Chondrocyte (in vitro differentiated cells): ENCODE data around the gene IRAK2. TPM values are rescaled to one million over a fixed set of nuclear protein-coding genes. Genes with fewer than 3 reads are reported as not detected.

Experiments
- DNase-seq: peaks from one replicate; pipeline ENCODE4 v3.0.0; 2021; ENCODE audit warnings: mixed read lengths, low spot score
- H3K27ac Mint-ChIP-seq: one replicate; pipeline ENCODE4 v1.8.0; 2021; ENCODE audit warnings: mild to moderate bottlenecking, moderate library complexity, mixed read lengths; ENCODE audit not compliant: unreplicated experiment
- H3K27me3 Mint-ChIP-seq: 2 replicates; pipeline ENCODE4 v1.8.0; 2021; ENCODE audit warnings: low read depth, mixed read lengths
- H3K36me3 Mint-ChIP-seq: 2 replicates; pipeline ENCODE4 v1.8.0; 2021; ENCODE audit warnings: low read depth, mixed read lengths
- H3K4me1 Mint-ChIP-seq: 2 replicates; pipeline ENCODE4 v1.8.0; 2021; ENCODE audit warnings: low read depth, mild to moderate bottlenecking, mixed read lengths
- H3K4me3 Mint-ChIP-seq: one replicate; pipeline ENCODE4 v1.8.0; 2021; ENCODE audit warnings: mild to moderate bottlenecking, moderate library complexity, mixed read lengths; ENCODE audit not compliant: unreplicated experiment
- H3K9me3 Mint-ChIP-seq: 2 replicates; pipeline ENCODE4 v1.8.0; 2021; ENCODE audit warnings: low read depth, mixed read lengths
- CTCF ChIP-seq: fragments of 200-600 bp; sonication (generic); IDR thresholded peaks from 2 replicates; pipeline ENCODE4 v1.5.0; 2021; ENCODE audit warnings: antibody characterized with exemption, mild to moderate bottlenecking, moderate library complexity
- total RNA-seq: library from RNA; stranded (reverse); gene quantifications from 3 replicates; pipeline ENCODE4 v1.2.1, GENCODE V29; 2021

IRAK2 gene
- total RNA-seq, 1 donor from 2014 or later = 1.6 TPM

DNA sequence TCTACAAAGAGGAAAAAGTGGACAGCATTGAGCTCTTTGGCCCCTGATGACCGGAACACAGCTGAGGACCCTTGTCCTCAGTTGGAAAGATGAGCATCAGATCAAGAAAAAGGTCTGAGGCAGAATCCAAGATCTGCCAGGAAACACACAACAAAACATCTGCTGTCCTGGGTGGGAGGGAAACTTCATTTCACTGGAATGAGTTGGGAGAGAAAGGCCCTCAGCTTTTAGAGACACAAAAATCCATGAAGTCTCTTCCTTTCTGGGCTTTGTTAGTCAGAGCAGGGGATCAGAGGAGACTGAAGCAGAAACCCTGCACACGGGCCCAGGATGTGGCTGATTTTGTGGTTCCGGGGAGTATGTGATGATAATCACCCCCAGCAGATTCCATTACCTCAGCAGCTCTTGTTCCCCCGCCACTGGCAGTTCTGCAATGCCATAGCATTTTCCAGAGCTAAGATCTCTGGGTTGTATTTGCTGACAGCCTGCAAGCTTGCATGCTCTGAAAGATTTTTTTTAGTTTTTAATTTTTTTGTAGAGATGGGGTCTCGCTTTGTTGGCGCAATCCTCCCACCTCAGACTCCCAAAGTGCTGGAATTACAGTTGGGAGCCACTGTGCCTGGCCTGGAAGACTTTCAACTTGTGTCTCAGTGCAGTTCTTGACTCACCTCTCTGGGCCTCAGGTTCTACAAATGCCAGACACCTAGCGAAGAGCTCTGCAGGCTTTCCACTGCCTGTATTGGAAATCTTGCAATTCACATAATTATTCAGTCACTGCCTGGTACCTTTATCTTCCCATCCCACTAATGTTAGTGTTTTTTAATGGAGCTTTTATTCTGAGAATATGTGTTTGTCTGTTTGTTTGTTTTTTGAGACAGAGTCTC lies 77.7 kb downstream of the IRAK2 start:
- DNase-seq = peak; percentile 18
- H3K36me3 Mint-ChIP-seq = peaks cover 10% of the 10 kb centered on the region
- no peaks in the 10 kb centered on the region for H3K27me3 Mint-ChIP-seq
- no peak for TF ChIP-seq CTCF
- H3K27ac Mint-ChIP-seq = no peak overlapping the region
- H3K9me3 Mint-ChIP-seq = peaks cover 12% of the 10 kb centered on the region
- no peaks in the 10 kb centered on the region for H3K4me1 Mint-ChIP-seq
- H3K4me3 Mint-ChIP-seq = no peak overlapping the region

GRCh38 chr3:10244009-10244408 lies 79.3 kb downstream of the IRAK2 start:
- DNase-seq = peak; percentile 14
- Mint-ChIP-seq H3K4me1 (peaks cover 6% of the 10 kb centered on the region), H3K27me3 (no peaks in the 10 kb centered on the region), H3K27ac (no peak overlapping the region), H3K4me3 (no peak overlapping the region), H3K36me3 (peaks cover 10% of the 10 kb centered on the region), H3K9me3 (peaks cover 12% of the 10 kb centered on the region)
- no peak for TF ChIP-seq CTCF

GRCh38 chr3:10245081-10245712 lies 80.5 kb downstream of the IRAK2 start:
- H3K36me3 Mint-ChIP-seq = peaks cover 10% of the 10 kb centered on the region
- no peaks in the 10 kb centered on the region for H3K27me3 Mint-ChIP-seq
- no peak overlapping the region for H3K4me3 Mint-ChIP-seq
- H3K9me3 Mint-ChIP-seq = peaks cover 12% of the 10 kb centered on the region
- TF ChIP-seq CTCF = no peak
- DNase-seq = no peak
- H3K27ac Mint-ChIP-seq = no peak overlapping the region
- peaks cover 16% of the 10 kb centered on the region for H3K4me1 Mint-ChIP-seq

DNA sequence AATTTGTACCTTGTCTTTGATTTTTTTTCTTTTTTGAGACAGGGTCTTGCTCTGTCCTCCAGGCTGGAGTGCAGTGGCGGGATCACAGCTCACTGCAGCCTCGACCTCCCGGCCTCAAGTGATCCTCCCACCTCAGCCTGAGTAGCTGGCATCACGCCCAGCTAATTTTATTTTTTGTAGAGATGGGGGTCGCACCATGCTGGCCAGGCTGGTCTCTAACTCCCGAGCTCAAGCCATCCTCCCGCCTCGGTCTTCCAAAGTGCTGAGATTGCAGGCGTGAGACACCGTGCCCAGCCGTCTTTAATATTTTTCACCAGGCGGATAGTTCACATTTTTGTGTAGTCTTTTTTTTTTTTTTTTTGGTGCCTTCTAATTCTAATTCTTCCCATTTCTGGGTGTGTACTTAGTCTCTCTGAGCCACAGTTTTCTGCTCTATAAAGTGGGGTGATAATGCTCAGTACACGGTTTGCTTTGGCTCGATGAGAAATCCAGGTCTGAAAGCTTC lies 83.0 kb downstream of the IRAK2 start:
- TF ChIP-seq CTCF = no peak
- Mint-ChIP-seq H3K4me3 (peak overlapping the region; percentile 87), H3K4me1 (peaks cover 31% of the 10 kb centered on the region), H3K36me3 (peaks cover 16% of the 10 kb centered on the region), H3K27ac (peak overlapping the region; percentile 90), H3K27me3 (no peaks in the 10 kb centered on the region), H3K9me3 (peaks cover 12% of the 10 kb centered on the region)
- DNase-seq = peak; percentile 40

GRCh38 chr3:10248184-10248983 lies 83.7 kb downstream of the IRAK2 start, which contains the start of gene TATDN2:
TSS of gene TATDN2 (plus strand) at chr3:10248459. CDS start at chr3:10249201, 742 bp downstream.
- peak within 1 kb of the TSS; percentile 90 for H3K27ac Mint-ChIP-seq
- peak within 1 kb of the TSS; percentile 90 for H3K4me3 Mint-ChIP-seq
- peaks cover 31% of the 10 kb centered on the region for H3K4me1 Mint-ChIP-seq
- peak; percentile 40 for TF ChIP-seq CTCF
- peak; percentile 98 for DNase-seq
- peaks cover 20% of the 10 kb centered on the region for H3K36me3 Mint-ChIP-seq
- no peaks in the 10 kb centered on the region for H3K27me3 Mint-ChIP-seq
- H3K9me3 Mint-ChIP-seq = peaks cover 12% of the 10 kb centered on the region
